Erythroblast (primary cell): Measurements from ENCODE around the gene KMT2C.

Experiments used
- GATA1 ChIP-seq: IDR thresholded peaks from 2 replicates; pipeline ENCODE4 v1.6.1; 2011; ENCODE audit warnings: low read depth, mild to moderate bottlenecking, control low read depth, low read length, moderate library complexity
- POLR2A ChIP-seq: IDR thresholded peaks from 2 replicates; pipeline ENCODE4 v1.6.1; 2011; ENCODE audit warnings: mild to moderate bottlenecking, low read length

- TF ChIP-seq POLR2A (no peak), GATA1 (no peak)
These were observed 327.9 kb downstream of the KMT2C start for GRCh38 chr7:152107945-152108344.
